Cardiac muscle cell (in vitro differentiated cells and primary cell): ENCODE data around the gene H6PD. TPM values are rescaled to one million over a fixed set of nuclear protein-coding genes. Genes with fewer than 3 reads are reported as not detected.
A peak's percentile ranks its signal among the peaks of the same experiment; 100 is the strongest.

Experiments used
- DNase-seq, 2 donors: peaks; one replicate each; pipeline versions ENCODE4 v3.0.0 to v3.0.0-alpha.2; 2010 to 2017; ENCODE audit warnings: low read depth in 1 of 2, low spot score in 1 of 2
- H3K27ac ChIP-seq: fragments of 200-600 bp; sonication (generic); 2 replicates; pipeline ENCODE4 v1.5.1; 2016
- H3K27me3 ChIP-seq: fragments of 200-600 bp; sonication (generic); 2 replicates; pipeline ENCODE4 v1.6.0; 2016; ENCODE audit warnings: control low read depth
- H3K36me3 ChIP-seq: fragments of 200-600 bp; sonication (generic); 2 replicates; pipeline ENCODE4 v1.5.1; 2016; ENCODE audit warnings: control low read depth
- H3K4me1 ChIP-seq: fragments of 200-600 bp; sonication (generic); 2 replicates; pipeline ENCODE4 v1.8.1; 2017; ENCODE audit warnings: low read depth, mild to moderate bottlenecking, mixed run types
- H3K4me3 ChIP-seq: fragments of 200-600 bp; sonication (generic); 2 replicates; pipeline ENCODE4 v1.5.1; 2016; ENCODE audit warnings: mild to moderate bottlenecking
- H3K9me3 ChIP-seq: fragments of 200-600 bp; sonication (generic); 2 replicates; pipeline ENCODE4 v1.5.1; 2017; ENCODE audit warnings: low read depth, mild to moderate bottlenecking, control low read depth
- polyA plus RNA-seq: library from polyadenylated mRNA; unstranded; fragments of >200 nt; fragmentation: Nextera tagmentation; extraction: Ambion mirVana; gene quantifications from 2 replicates; pipeline ENCODE4 v1.2.1, GENCODE V29; 2016
- total RNA-seq: library from RNA; depleted of rRNA; stranded (reverse); fragments of >200 nt; gene quantifications from 2 replicates; pipeline ENCODE4 v1.2.3, GENCODE V29; 2016
- TF ChIP-seq, protein P1 (sequence below): IDR thresholded peaks from 2 replicates; pipeline ENCODE4 v1.5.1; 2012; ENCODE audit warnings: low read depth, mild to moderate bottlenecking, low read length

Gene H6PD
- total and polyA plus RNA-seq, 2 experiments from 2014 or later = 13.7 to 41.4 TPM

DNA sequence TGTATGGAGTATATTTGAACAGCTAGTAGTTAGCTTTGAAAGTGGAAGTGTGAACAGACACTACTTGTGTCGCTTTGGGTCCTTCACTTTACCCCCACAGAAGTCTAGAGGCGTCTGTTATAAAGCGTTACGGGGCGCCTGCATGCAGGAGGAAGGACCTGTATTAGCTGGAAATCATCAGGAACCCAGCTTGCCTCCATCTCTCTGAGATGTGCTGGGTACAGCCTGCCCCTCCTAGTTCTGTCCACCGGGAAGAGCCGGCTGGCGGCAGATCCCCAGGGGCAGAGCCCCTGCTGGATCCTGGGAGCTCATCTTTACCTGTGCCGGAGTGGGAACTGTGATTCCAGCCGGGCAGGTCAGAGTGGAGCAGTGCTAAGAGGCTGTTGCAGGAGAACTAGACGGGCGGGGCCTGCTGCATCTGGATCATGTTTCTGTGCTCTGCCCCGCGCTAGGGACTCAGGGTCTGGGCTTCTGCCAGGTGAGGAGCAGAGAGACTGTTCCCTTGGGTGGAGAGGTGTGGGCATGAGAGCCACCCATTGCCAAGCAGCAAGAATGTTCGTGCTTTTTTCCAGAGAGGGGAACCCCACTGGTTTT, 35.8 kb downstream of the H6PD start:
- H3K4me3 ChIP-seq = no peak overlapping the region
- no peaks in the 10 kb centered on the region for H3K9me3 ChIP-seq
- H3K27ac ChIP-seq = no peak overlapping the region
- peak in 1 of 2 donors; percentile 60 for DNase-seq
- no peaks in the 10 kb centered on the region for H3K36me3 ChIP-seq
- TF ChIP-seq, protein P1, sequence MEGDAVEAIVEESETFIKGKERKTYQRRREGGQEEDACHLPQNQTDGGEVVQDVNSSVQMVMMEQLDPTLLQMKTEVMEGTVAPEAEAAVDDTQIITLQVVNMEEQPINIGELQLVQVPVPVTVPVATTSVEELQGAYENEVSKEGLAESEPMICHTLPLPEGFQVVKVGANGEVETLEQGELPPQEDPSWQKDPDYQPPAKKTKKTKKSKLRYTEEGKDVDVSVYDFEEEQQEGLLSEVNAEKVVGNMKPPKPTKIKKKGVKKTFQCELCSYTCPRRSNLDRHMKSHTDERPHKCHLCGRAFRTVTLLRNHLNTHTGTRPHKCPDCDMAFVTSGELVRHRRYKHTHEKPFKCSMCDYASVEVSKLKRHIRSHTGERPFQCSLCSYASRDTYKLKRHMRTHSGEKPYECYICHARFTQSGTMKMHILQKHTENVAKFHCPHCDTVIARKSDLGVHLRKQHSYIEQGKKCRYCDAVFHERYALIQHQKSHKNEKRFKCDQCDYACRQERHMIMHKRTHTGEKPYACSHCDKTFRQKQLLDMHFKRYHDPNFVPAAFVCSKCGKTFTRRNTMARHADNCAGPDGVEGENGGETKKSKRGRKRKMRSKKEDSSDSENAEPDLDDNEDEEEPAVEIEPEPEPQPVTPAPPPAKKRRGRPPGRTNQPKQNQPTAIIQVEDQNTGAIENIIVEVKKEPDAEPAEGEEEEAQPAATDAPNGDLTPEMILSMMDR = no peak
- H3K27me3 ChIP-seq = no peaks in the 10 kb centered on the region
- peaks cover 27% of the 10 kb centered on the region for H3K4me1 ChIP-seq

DNA sequence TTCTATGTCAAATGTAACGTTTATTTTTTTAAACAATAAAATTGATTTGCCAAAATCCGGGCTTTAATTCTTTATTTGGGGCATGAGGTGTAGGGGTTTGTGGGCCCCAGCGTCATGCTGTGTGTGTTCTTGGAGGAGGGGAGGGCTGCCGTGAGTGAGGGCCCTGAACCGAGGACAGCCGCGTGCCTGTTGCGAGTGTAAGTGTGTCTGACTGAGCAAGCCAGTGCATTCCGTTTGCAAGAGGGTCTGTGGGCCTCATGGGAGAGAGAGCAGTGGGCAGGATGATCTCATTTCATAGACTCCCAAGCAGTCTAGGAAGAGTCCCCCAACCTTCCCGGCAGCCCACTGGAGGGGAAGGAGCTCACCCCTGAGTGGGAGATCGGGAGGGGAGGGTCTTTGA, 36.7 kb downstream of the H6PD start:
- TF ChIP-seq, protein P1 = no peak
- no peaks in the 10 kb centered on the region for H3K36me3 ChIP-seq
- H3K27ac ChIP-seq = no peak overlapping the region
- H3K27me3 ChIP-seq = no peaks in the 10 kb centered on the region
- H3K9me3 ChIP-seq = no peaks in the 10 kb centered on the region
- peak in 1 of 2 donors; percentile 42 for DNase-seq
- peaks cover 23% of the 10 kb centered on the region for H3K4me1 ChIP-seq
- H3K4me3 ChIP-seq = no peak overlapping the region

DNA sequence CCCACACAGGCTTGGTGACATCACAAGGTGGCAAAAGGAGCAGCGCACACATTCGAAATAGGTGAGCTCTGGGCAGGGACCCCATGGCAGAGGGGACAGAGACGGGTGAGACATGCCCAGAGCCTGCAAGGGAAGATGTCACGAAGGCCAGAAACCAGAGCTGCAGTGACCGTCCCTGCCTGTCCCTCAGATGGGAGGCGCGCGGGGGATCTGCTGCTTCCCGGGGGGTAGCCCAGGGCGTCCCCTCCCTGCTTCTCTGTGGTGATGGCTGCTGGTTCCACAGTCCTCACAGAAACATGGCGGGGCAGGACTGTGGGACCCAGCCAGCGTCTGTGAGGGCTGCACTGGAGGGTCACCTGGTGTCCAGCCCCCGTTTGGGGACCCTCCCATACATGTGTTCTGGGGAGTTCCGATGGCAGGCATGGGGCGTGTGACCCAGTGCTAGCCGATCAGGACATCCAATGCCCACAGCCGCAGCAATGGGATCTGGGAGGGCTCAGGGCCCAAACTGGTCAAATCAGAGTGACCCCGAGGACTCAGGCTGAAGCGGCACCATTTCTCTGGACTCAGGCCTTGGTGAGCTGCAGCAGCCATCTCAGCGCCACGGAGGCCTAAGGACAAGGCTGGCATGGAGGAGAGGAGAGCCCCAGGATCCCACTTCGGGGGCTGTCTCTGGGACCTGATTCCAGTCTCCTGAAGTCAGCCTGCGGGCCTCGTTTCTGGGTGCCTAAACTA, 37.5 kb downstream of the H6PD start:
- Histone ChIP-seq H3K27me3 (no peaks in the 10 kb centered on the region), H3K9me3 (no peaks in the 10 kb centered on the region), H3K36me3 (no peaks in the 10 kb centered on the region), H3K4me3 (no peak overlapping the region), H3K27ac (no peak overlapping the region), H3K4me1 (peaks cover 23% of the 10 kb centered on the region)
- DNase-seq = no peak
- TF ChIP-seq, protein P1 = no peak

GRCh38 chr1:9273177-9273576, 38.6 kb downstream of the H6PD start:
- no peak for DNase-seq
- no peak overlapping the region for H3K4me3 ChIP-seq

DNA sequence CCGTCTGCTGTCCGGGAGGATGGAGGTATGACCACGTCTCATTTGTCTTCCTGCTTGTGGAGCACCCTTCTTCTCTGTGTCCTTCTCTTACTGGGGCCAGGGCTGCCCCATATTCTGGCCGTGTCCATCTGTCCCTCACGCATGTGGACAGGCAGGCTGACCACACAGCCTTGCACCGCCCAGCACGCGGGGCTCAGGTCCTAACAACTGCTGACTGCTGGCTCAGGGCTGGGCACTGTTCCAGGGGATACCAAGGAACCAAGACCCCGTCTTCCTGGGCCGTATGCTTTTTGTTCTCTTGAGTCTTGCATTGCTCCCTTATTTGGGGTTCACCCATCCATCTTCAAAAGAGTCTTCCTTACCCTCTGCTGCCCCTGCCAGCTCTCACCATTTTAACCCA, 40.6 kb downstream of the H6PD start:
- Histone ChIP-seq H3K9me3 (no peaks in the 10 kb centered on the region), H3K36me3 (no peaks in the 10 kb centered on the region), H3K4me1 (peaks cover 15% of the 10 kb centered on the region), H3K27me3 (no peaks in the 10 kb centered on the region), H3K4me3 (no peak overlapping the region), H3K27ac (no peak overlapping the region)
- TF ChIP-seq, protein P1 = no peak
- peak in 1 of 2 donors; percentile 36 for DNase-seq

More at GRCh38 chr1:9273177-9273576, 38.6 kb downstream of the H6PD start:
- H3K27ac ChIP-seq = no peak overlapping the region
- no peaks in the 10 kb centered on the region for H3K27me3 ChIP-seq
- no peaks in the 10 kb centered on the region for H3K9me3 ChIP-seq
- H3K36me3 ChIP-seq = no peaks in the 10 kb centered on the region
- peaks cover 23% of the 10 kb centered on the region for H3K4me1 ChIP-seq
- TF ChIP-seq, protein P1 = no peak
